KOPT-K1 (cell line): ENCODE measurements around the gene FAM131A.

Experiments
- H3K27ac ChIP-seq: fragments of 200-600 bp; sonication (generic); 2 replicates; pipeline ENCODE4 v1.5.1; 2016; ENCODE audit warnings: antibody characterized with exemption, mild to moderate bottlenecking, low read depth, low read length; ENCODE audit not compliant: poor library complexity, severe bottlenecking
- H3K36me3 ChIP-seq: fragments of 200-600 bp; sonication (generic); 2 replicates; pipeline ENCODE4 v1.5.1; 2017; ENCODE audit warnings: antibody characterized with exemption, mild to moderate bottlenecking, low read length, moderate library complexity; ENCODE audit not compliant: insufficient read depth
- H3K9me3 ChIP-seq: fragments of 200-600 bp; sonication (generic); 2 replicates; pipeline ENCODE4 v1.5.1; 2017; ENCODE audit warnings: antibody characterized with exemption, low read length, mild to moderate bottlenecking; ENCODE audit not compliant: insufficient read depth, poor library complexity, severe bottlenecking

FAM131A gene

GRCh38 chr3:184368116-184368515, 30.7 kb downstream of the FAM131A start:
- Histone ChIP-seq H3K27ac (no peak overlapping the region), H3K36me3 (peaks cover 50% of the 10 kb centered on the region), H3K9me3 (no peaks in the 10 kb centered on the region)

GRCh38 chr3:184368586-184369183, 31.3 kb downstream of the FAM131A start:
- no peaks in the 10 kb centered on the region for H3K9me3 ChIP-seq
- no peak overlapping the region for H3K27ac ChIP-seq
- peaks cover 50% of the 10 kb centered on the region for H3K36me3 ChIP-seq

GRCh38 chr3:184371570-184372018, 34.2 kb downstream of the FAM131A start:
- no peak overlapping the region for H3K27ac ChIP-seq

GRCh38 chr3:184372296-184372821, 35.0 kb downstream of the FAM131A start:
- no peaks in the 10 kb centered on the region for H3K9me3 ChIP-seq

More at GRCh38 chr3:184371570-184372018, 34.2 kb downstream of the FAM131A start:
- Histone ChIP-seq H3K36me3 (peaks cover 31% of the 10 kb centered on the region), H3K9me3 (no peaks in the 10 kb centered on the region)

GRCh38 chr3:184372911-184373310, 35.5 kb downstream of the FAM131A start:
- Histone ChIP-seq H3K9me3 (no peaks in the 10 kb centered on the region), H3K27ac (no peak overlapping the region), H3K36me3 (peaks cover 19% of the 10 kb centered on the region)

More at GRCh38 chr3:184372296-184372821, 35.0 kb downstream of the FAM131A start:
- Histone ChIP-seq H3K36me3 (peaks cover 24% of the 10 kb centered on the region), H3K27ac (no peak overlapping the region)

- Histone ChIP-seq H3K27ac (no peak overlapping the region), H3K36me3 (peaks cover 14% of the 10 kb centered on the region), H3K9me3 (no peaks in the 10 kb centered on the region)
These were observed 36.0 kb downstream of the FAM131A start for GRCh38 chr3:184373422-184373821.

GRCh38 chr3:184375747-184376461, 38.5 kb downstream of the FAM131A start:
- H3K36me3 ChIP-seq, result no peaks in the 10 kb centered on the region
- H3K9me3 ChIP-seq, result no peaks in the 10 kb centered on the region

GRCh38 chr3:184377374-184377773, 40.0 kb downstream of the FAM131A start:
- H3K9me3 ChIP-seq, result no peaks in the 10 kb centered on the region
- H3K27ac ChIP-seq, result no peak overlapping the region
- H3K36me3 ChIP-seq, result no peaks in the 10 kb centered on the region

More at GRCh38 chr3:184375747-184376461, 38.5 kb downstream of the FAM131A start:
- H3K27ac ChIP-seq, result no peak overlapping the region

- Histone ChIP-seq H3K36me3 (no peaks in the 10 kb centered on the region), H3K9me3 (no peaks in the 10 kb centered on the region), H3K27ac (no peak within 1 kb of the TSS)
These were observed 40.6 kb downstream of the FAM131A start, which contains the start of gene THPO for GRCh38 chr3:184377882-184378445. THPO (minus strand) TSS chr3:184378207; CDS start chr3:184376259, 1,948 bp downstream.

GRCh38 chr3:184378651-184379357, 41.4 kb downstream of the FAM131A start:
- no peak overlapping the region for H3K27ac ChIP-seq

GRCh38 chr3:184379358-184380184, 42.2 kb downstream of the FAM131A start, which contains the start of gene CHRD:
CHRD (plus strand) TSS chr3:184380054; CDS start chr3:184380319, 265 bp downstream.
- no peaks in the 10 kb centered on the region for H3K9me3 ChIP-seq
- no peaks in the 10 kb centered on the region for H3K36me3 ChIP-seq
- H3K27ac ChIP-seq, result no peak within 1 kb of the TSS

More at GRCh38 chr3:184378651-184379357, 41.4 kb downstream of the FAM131A start:
- H3K36me3 ChIP-seq, result no peaks in the 10 kb centered on the region
- H3K9me3 ChIP-seq, result no peaks in the 10 kb centered on the region

- no peaks in the 10 kb centered on the region for H3K36me3 ChIP-seq
- no peak overlapping the region for H3K27ac ChIP-seq
- H3K9me3 ChIP-seq, result no peaks in the 10 kb centered on the region
These were observed 42.8 kb downstream of the FAM131A start for GRCh38 chr3:184380185-184380626.

- H3K27ac ChIP-seq, result no peak overlapping the region
These were observed 43.3 kb downstream of the FAM131A start for GRCh38 chr3:184380627-184381260.

More at GRCh38 chr3:184380627-184381260, 43.3 kb downstream of the FAM131A start:
- no peaks in the 10 kb centered on the region for H3K9me3 ChIP-seq
- H3K36me3 ChIP-seq, result no peaks in the 10 kb centered on the region
